HL-60 (cell line): ENCODE data around the gene SMYD1.

Experiments
- CTCF ChIP-seq: IDR thresholded peaks from one replicate; pipeline ENCODE4 v1.5.1; 2011; ENCODE audit warnings: low read length, control low read depth, inconsistent platforms; ENCODE audit not compliant: insufficient read depth
- GABPA ChIP-seq: IDR thresholded peaks from 2 replicates; pipeline ENCODE4 v1.6.1; 2012; ENCODE audit warnings: low read depth

GRCh38 chr2:88123975-88124917, 56.6 kb downstream of the SMYD1 start:
- TF ChIP-seq GABPA (no peak), CTCF (no peak)
